Stimulated activated CD8-positive, alpha-beta memory T cell treated with anti-CD3 and anti-CD28 coated beads, Interleukin-15, amount 100 ng/mL, for 48 hours (primary cell): ENCODE results near the gene GABARAPL2.

ENCODE experiments used
- DNase-seq, 2 donors: peaks; one replicate each; pipeline ENCODE4 v3.0.0-alpha.2; 2020; ENCODE audit warnings: low read depth in 2 of 2

Gene GABARAPL2

GRCh38 chr16:75552951-75553350 lies 13.2 kb upstream of the GABARAPL2 start:
- no peak for DNase-seq

GRCh38 chr16:75555213-75555706 lies 10.9 kb upstream of the GABARAPL2 start:
- no peak for DNase-seq

GRCh38 chr16:75555707-75556430 lies 10.3 kb upstream of the GABARAPL2 start, which contains the start of gene TMEM231:
Gene TMEM231 (minus strand): TSS chr16:75556252. CDS start chr16:75556209, 43 bp downstream.
- peak; percentile 94 to 95 for DNase-seq

GRCh38 chr16:75556431-75556950 lies 9.7 kb upstream of the GABARAPL2 start:
- DNase-seq, result no peak

- no peak for DNase-seq
Measured at GRCh38 chr16:75558846-75559401, 7.3 kb upstream of the GABARAPL2 start.

GRCh38 chr16:75559564-75560372 lies 6.4 kb upstream of the GABARAPL2 start:
- no peak for DNase-seq

- no peak for DNase-seq
Measured at GRCh38 chr16:75565640-75566039, 539 bp upstream of the GABARAPL2 start.

- no peak for DNase-seq
Measured at GRCh38 chr16:75566758-75567255, 628 bp downstream of the GABARAPL2 start.

- no peak for DNase-seq
Measured at GRCh38 chr16:75567911-75568310, 1.7 kb downstream of the GABARAPL2 start.

- no peak for DNase-seq
Measured at GRCh38 chr16:75570396-75571065, 4.4 kb downstream of the GABARAPL2 start.

GRCh38 chr16:75572864-75573542 lies 6.8 kb downstream of the GABARAPL2 start:
- DNase-seq, result no peak

- no peak for DNase-seq
Measured at GRCh38 chr16:75573955-75574354, 7.8 kb downstream of the GABARAPL2 start.

- no peak for DNase-seq
Measured at GRCh38 chr16:75575958-75576357, 9.8 kb downstream of the GABARAPL2 start.

- no peak for DNase-seq
Measured at GRCh38 chr16:75576384-75576811, 10.2 kb downstream of the GABARAPL2 start.

- DNase-seq, result no peak
Measured at GRCh38 chr16:75578212-75578611, 12.0 kb downstream of the GABARAPL2 start.

GRCh38 chr16:75578725-75579124 lies 12.5 kb downstream of the GABARAPL2 start:
- no peak for DNase-seq

GRCh38 chr16:75579281-75579834 lies 13.2 kb downstream of the GABARAPL2 start:
- DNase-seq, result no peak

- no peak for DNase-seq
Measured at GRCh38 chr16:75584108-75584507, 17.9 kb downstream of the GABARAPL2 start.

GRCh38 chr16:75588716-75589115 lies 22.5 kb downstream of the GABARAPL2 start:
- DNase-seq, result no peak

- no peak for DNase-seq
Measured at GRCh38 chr16:75589306-75589705, 23.1 kb downstream of the GABARAPL2 start.
